ENCODE measurements around the gene SPEN.

DNA sequence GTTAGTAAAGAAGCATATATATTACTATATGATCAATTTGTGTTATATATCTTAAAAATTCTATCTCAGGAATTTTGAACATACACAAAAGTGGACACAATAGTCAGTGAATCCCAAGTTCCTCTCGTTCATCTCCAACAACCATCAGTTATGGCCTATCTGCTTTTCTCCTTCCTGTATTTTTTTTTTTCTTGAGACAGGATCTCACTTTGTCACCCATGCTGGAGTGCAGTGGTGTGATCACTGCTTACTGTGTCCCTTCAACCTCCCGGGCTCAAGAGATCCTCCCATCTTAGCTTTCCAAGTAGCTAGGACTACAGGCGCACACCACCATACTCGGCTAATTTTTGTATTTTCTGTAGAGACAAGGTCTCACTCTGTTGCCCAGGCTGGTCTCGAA is 9.4 kb downstream of the SPEN start:
- TF ChIP-seq, protein P1, sequence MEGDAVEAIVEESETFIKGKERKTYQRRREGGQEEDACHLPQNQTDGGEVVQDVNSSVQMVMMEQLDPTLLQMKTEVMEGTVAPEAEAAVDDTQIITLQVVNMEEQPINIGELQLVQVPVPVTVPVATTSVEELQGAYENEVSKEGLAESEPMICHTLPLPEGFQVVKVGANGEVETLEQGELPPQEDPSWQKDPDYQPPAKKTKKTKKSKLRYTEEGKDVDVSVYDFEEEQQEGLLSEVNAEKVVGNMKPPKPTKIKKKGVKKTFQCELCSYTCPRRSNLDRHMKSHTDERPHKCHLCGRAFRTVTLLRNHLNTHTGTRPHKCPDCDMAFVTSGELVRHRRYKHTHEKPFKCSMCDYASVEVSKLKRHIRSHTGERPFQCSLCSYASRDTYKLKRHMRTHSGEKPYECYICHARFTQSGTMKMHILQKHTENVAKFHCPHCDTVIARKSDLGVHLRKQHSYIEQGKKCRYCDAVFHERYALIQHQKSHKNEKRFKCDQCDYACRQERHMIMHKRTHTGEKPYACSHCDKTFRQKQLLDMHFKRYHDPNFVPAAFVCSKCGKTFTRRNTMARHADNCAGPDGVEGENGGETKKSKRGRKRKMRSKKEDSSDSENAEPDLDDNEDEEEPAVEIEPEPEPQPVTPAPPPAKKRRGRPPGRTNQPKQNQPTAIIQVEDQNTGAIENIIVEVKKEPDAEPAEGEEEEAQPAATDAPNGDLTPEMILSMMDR (IDR thresholded peaks at IDR 0.05): no peak
- TF ChIP-seq ZFX (IDR thresholded peaks at IDR 0.05; ENCODE audit: borderline replicate concordance): no peak

Measured in 22Rv1 (cell line).